ENCODE results near the gene PIGA.

Gene PIGA

GRCh38 chrX:15335135-15336022 lies at the start of gene PIGA:
Gene PIGA, minus strand, starts transcription at chrX:15335523. Its CDS starts 3,593 bp downstream, at chrX:15331930.
- H3K27me3 ChIP-seq (ENCODE audit: low read length) = no peaks in the 10 kb centered on the region
- peak within 1 kb of the TSS; percentile 79 for H3K4me2 ChIP-seq (ENCODE audit: low read depth, low read length, poor library complexity, severe bottlenecking)
- H3K27ac ChIP-seq (ENCODE audit: low read depth, low read length) = no peak within 1 kb of the TSS; the same call in 1 of the 2 replicates
- H3K9me3 ChIP-seq (ENCODE audit: insufficient read depth, low read length) = no peaks in the 10 kb centered on the region
- H3F3A ChIP-seq (ENCODE audit: insufficient read depth) = no peaks in the 10 kb centered on the region
- H3K9ac ChIP-seq (ENCODE audit: low read length) = peak within 1 kb of the TSS; percentile 87
- H3K4me3 ChIP-seq (ENCODE audit: insufficient read depth, low read length, poor library complexity, severe bottlenecking) = peak within 1 kb of the TSS; percentile 79
- no peaks in the 10 kb centered on the region for H3K9me2 ChIP-seq (replicated peaks; ENCODE audit: insufficient read depth, low read length)
- H4K20me1 ChIP-seq (ENCODE audit: low read depth, low read length) = no peaks in the 10 kb centered on the region
- H3K79me2 ChIP-seq (ENCODE audit: insufficient read depth, low read length) = peaks cover 7% of the 10 kb centered on the region; the same call in 1 of the 2 replicates
- TF ChIP-seq EZH2phosphoT487 (conservative IDR thresholded peaks at IDR 0.05; ENCODE audit: low read length) (no peak), CTCF (IDR thresholded peaks at IDR 0.05; ENCODE audit: insufficient read depth, low read length, poor library complexity, severe bottlenecking) (no peak)
- H2AFZ ChIP-seq (ENCODE audit: low read depth, low read length, severe bottlenecking) = peak within 1 kb of the TSS; percentile 84
- no peaks in the 10 kb centered on the region for H3K36me3 ChIP-seq (ENCODE audit: low read length)

DNA sequence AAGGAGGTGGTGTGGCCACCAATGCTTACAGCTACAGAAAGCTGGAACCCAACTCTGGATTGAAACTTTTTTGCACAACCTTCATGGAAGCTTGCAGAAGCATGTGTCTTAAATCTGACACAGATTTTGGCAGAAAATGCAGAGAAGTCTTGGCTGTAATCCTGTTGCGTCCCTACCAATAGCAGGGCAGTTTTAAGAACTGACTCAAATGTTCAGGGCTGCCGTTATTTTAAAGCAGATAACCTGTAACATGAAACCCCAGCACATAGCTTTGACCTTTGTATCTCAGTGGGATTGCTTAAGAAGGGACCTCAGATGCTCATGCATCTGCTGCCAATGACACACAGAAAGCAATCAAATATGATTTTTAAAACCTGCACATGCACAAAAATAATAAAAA lies 49.0 kb upstream of the PIGA start, which contains the start of gene VEGFD:
VEGFD (minus strand) TSS at position 110 of the 400 bp plus-strand sequence. CDS start 467 bp downstream, outside the sequence.
- no peak for TF ChIP-seq CTCF (IDR thresholded peaks at IDR 0.05; ENCODE audit: insufficient read depth, low read length, poor library complexity, severe bottlenecking)
- no peak for TF ChIP-seq EZH2phosphoT487 (conservative IDR thresholded peaks at IDR 0.05; ENCODE audit: low read length)
- Histone ChIP-seq H3K4me2 (ENCODE audit: low read depth, low read length, poor library complexity, severe bottlenecking) (no peak within 1 kb of the TSS), H3K79me2 (ENCODE audit: insufficient read depth, low read length) (no peaks in the 10 kb centered on the region), H2AFZ (ENCODE audit: low read depth, low read length, severe bottlenecking) (no peak within 1 kb of the TSS), H3K27ac (ENCODE audit: low read depth, low read length) (no peak within 1 kb of the TSS), H3F3A (ENCODE audit: insufficient read depth) (no peaks in the 10 kb centered on the region), H3K9me2 (replicated peaks; ENCODE audit: insufficient read depth, low read length) (no peaks in the 10 kb centered on the region), H3K9ac (ENCODE audit: low read length) (no peak within 1 kb of the TSS), H4K20me1 (ENCODE audit: low read depth, low read length) (no peaks in the 10 kb centered on the region), H3K9me3 (ENCODE audit: insufficient read depth, low read length) (no peaks in the 10 kb centered on the region), H3K36me3 (ENCODE audit: low read length) (no peaks in the 10 kb centered on the region), H3K27me3 (ENCODE audit: low read length) (no peaks in the 10 kb centered on the region), H3K4me3 (ENCODE audit: insufficient read depth, low read length, poor library complexity, severe bottlenecking) (no peak within 1 kb of the TSS)

DNA sequence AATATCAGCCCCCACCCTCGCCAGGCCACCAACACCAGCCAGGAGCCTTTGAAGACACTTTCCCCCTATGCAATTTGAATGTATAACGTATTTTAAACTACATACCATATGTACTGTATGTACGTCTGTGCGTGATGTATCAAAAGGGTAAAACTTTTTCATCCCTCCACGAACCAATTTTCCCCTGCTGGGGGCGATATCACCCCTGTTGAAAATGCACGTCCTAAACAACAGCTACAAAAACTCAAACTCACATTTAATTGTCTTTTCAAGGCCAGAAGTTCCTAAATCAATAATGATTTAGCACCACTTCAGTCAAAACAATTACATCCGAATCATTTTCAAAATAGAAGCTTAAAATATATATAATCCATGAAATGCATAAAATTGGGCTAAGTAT lies 47.5 kb upstream of the PIGA start:
- H3K79me2 ChIP-seq (ENCODE audit: insufficient read depth, low read length) = no peaks in the 10 kb centered on the region
- no peaks in the 10 kb centered on the region for H3K9me2 ChIP-seq (replicated peaks; ENCODE audit: insufficient read depth, low read length)
- H2AFZ ChIP-seq (ENCODE audit: low read depth, low read length, severe bottlenecking) = no peak overlapping the region
- H4K20me1 ChIP-seq (ENCODE audit: low read depth, low read length) = no peaks in the 10 kb centered on the region
- H3K9me3 ChIP-seq (ENCODE audit: insufficient read depth, low read length) = no peaks in the 10 kb centered on the region
- no peak overlapping the region for H3K9ac ChIP-seq (ENCODE audit: low read length)
- no peak overlapping the region for H3K4me3 ChIP-seq (ENCODE audit: insufficient read depth, low read length, poor library complexity, severe bottlenecking)
- no peak overlapping the region for H3K27ac ChIP-seq (ENCODE audit: low read depth, low read length)
- no peaks in the 10 kb centered on the region for H3K27me3 ChIP-seq (ENCODE audit: low read length)
- no peak overlapping the region for H3K4me2 ChIP-seq (ENCODE audit: low read depth, low read length, poor library complexity, severe bottlenecking)
- no peaks in the 10 kb centered on the region for H3K36me3 ChIP-seq (ENCODE audit: low read length)
- TF ChIP-seq EZH2phosphoT487 (conservative IDR thresholded peaks at IDR 0.05; ENCODE audit: low read length) (no peak), CTCF (IDR thresholded peaks at IDR 0.05; ENCODE audit: insufficient read depth, low read length, poor library complexity, severe bottlenecking) (no peak)
- no peaks in the 10 kb centered on the region for H3F3A ChIP-seq (ENCODE audit: insufficient read depth)
